Measurements from ENCODE around the gene ZNF324.

DNA sequence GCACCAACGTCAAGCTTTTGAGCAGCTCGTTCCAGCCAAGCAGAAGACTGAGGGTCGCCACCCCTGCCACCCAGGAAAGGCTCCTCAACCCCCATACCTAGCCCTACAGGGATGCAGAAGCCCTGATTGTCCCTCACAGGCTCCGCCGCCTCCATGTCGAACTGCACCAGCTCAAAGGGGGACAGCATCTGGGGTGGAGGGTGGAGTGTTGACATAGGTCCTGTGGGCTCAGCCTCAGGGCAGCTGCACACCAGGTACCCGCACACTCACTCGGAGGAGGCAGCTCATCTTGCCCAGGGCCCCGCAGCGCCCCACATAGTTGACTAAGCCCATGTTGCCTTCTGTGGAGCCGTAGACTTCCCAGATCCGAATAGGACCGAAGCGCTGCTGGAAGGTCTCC, 33.4 kb downstream of the ZNF324 start:
- no peak for TF ChIP-seq EZH2phosphoT487 (IDR thresholded peaks at IDR 0.05; ENCODE audit: low read depth)
- TF ChIP-seq, protein P1, sequence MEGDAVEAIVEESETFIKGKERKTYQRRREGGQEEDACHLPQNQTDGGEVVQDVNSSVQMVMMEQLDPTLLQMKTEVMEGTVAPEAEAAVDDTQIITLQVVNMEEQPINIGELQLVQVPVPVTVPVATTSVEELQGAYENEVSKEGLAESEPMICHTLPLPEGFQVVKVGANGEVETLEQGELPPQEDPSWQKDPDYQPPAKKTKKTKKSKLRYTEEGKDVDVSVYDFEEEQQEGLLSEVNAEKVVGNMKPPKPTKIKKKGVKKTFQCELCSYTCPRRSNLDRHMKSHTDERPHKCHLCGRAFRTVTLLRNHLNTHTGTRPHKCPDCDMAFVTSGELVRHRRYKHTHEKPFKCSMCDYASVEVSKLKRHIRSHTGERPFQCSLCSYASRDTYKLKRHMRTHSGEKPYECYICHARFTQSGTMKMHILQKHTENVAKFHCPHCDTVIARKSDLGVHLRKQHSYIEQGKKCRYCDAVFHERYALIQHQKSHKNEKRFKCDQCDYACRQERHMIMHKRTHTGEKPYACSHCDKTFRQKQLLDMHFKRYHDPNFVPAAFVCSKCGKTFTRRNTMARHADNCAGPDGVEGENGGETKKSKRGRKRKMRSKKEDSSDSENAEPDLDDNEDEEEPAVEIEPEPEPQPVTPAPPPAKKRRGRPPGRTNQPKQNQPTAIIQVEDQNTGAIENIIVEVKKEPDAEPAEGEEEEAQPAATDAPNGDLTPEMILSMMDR (IDR thresholded peaks at IDR 0.05; ENCODE audit: low read depth, low read length): no peak

Measured in OCI-LY3 (cell line).